Left ventricle myocardium inferior (tissue), 1 donor: ENCODE measurements around the gene STIL. TPM values are rescaled to one million over a fixed set of nuclear protein-coding genes. Genes with fewer than 3 reads are reported as not detected.

Source experiments
- DNase-seq: peaks from one replicate; pipeline ENCODE4 v3.0.0-alpha.2; 2020
- H3K27ac ChIP-seq: fragments of 200-600 bp; replicated peaks from 2 replicates; pipeline ENCODE4 v1.8.0; 2021
- H3K27me3 ChIP-seq: fragments of 200-600 bp; 2 replicates; pipeline ENCODE4 v1.8.0; 2021; ENCODE audit warnings: low read depth
- H3K36me3 ChIP-seq: fragments of 200-600 bp; 2 replicates; pipeline ENCODE4 v1.8.0; 2021
- H3K4me1 ChIP-seq: fragments of 200-600 bp; 2 replicates; pipeline ENCODE4 v1.8.0; 2021
- H3K4me3 ChIP-seq: fragments of 200-600 bp; 2 replicates; pipeline ENCODE4 v1.8.0; 2021; ENCODE audit warnings: mild to moderate bottlenecking, moderate library complexity
- H3K9me3 ChIP-seq: fragments of 200-600 bp; replicated peaks from 2 replicates; pipeline ENCODE4 v1.8.0; 2021
- intact Hi-C: fragments of 100-400 bp; cut with micrococcal nuclease; formaldehyde crosslinking; loops from one replicate; pipeline ENCODE4 v1.11.0; 2022
- total RNA-seq: library from RNA; stranded (reverse); fragmentation: NEBNext Ultra II Directional; extraction: Animal tissue kit (Norgen Biotek cat#: 25700); gene quantifications from one replicate; pipeline ENCODE4 v1.2.1, GENCODE V29; 2021
- TF ChIP-seq, protein P1 (sequence below): fragments of 200-600 bp; IDR thresholded peaks from 2 replicates; pipeline ENCODE4 v1.8.0; 2021; ENCODE audit warnings: antibody characterized with exemption, mild to moderate bottlenecking, borderline replicate concordance
- donor health status: DM: no; HTN: yes; CAD: no; lungs with severe emphysema.

Gene STIL
- total RNA-seq, 1 donor from 2014 or later = 0.58 TPM

DNA sequence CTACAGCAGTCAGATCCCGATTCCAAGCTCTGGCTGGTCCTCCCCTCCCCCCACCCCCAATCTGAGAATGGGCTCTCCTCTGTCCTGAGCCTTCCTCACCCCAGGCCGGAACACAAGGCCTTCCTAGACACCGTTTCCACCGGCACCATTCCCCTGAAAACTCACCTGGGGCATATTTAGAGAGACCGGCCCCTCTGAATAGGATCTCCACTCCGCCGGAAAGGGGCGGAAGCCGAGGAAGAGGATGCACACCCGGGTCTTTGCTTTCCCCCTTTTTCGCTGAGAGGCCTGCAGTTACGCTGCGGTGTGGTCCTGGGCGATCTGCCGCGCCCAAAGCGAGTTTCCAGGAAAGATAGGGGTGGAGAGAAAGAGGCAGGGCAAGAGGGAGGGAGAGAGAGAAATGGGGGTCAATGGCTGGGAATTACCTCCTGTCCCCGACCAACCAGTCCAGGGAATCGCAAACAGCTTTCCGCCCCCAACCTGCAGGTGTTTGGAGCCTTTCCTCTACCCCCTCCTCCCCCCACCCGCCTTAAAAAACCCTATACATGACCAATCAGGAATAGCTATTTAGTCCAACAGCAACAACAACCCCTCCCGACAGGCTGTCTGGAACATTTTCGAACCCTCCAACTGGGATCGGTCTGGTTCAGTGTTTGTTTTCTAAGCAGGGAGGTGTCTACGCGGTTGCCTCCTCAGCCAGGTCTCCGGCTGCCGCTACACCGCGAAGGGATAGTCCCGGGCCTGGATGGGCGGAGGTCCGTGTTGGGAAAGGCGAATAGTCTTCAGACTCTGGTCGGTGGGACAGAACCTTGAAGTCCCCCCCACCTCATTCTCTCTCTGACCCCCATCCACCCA is 84.7 kb downstream of the STIL start:
- Histone ChIP-seq H3K4me3 (peak overlapping the region; percentile 68), H3K9me3 (no peaks in the 10 kb centered on the region), H3K4me1 (peaks cover 77% of the 10 kb centered on the region), H3K36me3 (no peaks in the 10 kb centered on the region), H3K27ac (peak overlapping the region; percentile 91), H3K27me3 (peaks cover 100% of the 10 kb centered on the region)
- TF ChIP-seq, protein P1, sequence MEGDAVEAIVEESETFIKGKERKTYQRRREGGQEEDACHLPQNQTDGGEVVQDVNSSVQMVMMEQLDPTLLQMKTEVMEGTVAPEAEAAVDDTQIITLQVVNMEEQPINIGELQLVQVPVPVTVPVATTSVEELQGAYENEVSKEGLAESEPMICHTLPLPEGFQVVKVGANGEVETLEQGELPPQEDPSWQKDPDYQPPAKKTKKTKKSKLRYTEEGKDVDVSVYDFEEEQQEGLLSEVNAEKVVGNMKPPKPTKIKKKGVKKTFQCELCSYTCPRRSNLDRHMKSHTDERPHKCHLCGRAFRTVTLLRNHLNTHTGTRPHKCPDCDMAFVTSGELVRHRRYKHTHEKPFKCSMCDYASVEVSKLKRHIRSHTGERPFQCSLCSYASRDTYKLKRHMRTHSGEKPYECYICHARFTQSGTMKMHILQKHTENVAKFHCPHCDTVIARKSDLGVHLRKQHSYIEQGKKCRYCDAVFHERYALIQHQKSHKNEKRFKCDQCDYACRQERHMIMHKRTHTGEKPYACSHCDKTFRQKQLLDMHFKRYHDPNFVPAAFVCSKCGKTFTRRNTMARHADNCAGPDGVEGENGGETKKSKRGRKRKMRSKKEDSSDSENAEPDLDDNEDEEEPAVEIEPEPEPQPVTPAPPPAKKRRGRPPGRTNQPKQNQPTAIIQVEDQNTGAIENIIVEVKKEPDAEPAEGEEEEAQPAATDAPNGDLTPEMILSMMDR = no peak
- intact Hi-C loops = no loop called here
- DNase-seq = no peak

DNA sequence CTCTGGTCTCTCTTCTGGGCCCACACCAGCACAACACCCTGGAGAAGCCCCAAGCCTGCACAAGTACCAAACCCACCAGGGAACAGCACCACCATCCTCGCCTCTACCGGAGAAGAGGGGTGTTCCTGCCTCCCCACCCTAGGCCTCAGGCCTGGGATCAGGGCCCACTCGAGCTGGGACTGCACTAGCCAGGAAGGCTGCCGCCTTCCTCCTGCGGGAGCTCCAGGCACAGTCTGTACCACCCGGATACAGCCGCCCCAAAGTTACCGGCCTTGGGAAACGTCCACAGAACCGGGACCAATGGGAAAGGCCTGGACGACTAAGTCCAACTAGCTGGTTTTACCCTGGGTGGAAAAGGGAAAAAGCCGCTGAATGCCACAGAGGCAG is 85.3 kb downstream of the STIL start:
- peak overlapping the region; percentile 68 for H3K4me3 ChIP-seq
- TF ChIP-seq, protein P1 = no peak
- H3K36me3 ChIP-seq = no peaks in the 10 kb centered on the region
- H3K9me3 ChIP-seq = no peaks in the 10 kb centered on the region
- DNase-seq = peak; percentile 36
- H3K27ac ChIP-seq = peak overlapping the region; percentile 91
- H3K4me1 ChIP-seq = peaks cover 77% of the 10 kb centered on the region
- intact Hi-C loops = no loop called here
- H3K27me3 ChIP-seq = peaks cover 100% of the 10 kb centered on the region

DNA sequence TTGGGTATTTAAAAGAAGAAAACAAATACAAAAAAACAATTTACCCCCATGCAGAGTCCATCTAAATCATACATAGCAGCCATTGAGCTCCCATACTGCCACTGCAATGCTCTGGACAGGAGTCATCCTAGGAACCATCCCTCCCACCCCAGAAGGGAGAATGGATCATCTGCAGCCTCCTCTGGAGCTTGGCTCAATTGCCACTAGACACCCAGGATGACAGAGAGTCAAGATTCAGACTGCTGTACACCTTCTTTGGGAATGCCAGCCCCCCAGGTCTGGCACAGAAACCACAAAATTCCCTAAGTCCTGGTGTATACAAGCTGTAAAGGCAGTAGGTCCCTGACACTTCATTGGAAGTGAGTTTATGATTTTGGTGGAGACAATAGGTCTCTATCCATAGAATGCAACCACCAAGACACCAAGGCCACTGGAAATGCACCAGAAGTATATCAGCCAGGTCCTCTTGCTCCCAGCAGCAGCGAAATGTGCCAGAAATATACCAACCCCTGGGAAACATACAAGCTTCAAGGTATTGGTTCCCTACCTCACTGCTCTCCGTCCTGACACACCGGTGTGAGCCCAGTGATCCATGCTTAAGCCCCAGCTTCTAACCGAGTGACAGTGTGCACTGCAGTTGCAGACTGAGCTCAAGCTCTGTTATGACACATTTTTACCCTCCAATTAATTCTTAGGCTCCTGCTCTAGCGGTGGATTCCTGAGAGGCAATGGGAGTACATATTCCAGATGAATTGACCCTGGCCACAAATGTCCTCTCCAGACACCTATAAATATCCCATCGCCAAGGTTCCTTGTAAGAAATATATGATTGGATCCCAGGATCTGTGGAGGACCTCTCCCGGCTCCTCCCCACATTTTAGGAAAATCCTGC is 86.4 kb downstream of the STIL start:
- Histone ChIP-seq H3K4me1 (peaks cover 77% of the 10 kb centered on the region), H3K27ac (peak overlapping the region; percentile 91), H3K4me3 (peak overlapping the region; percentile 68), H3K9me3 (no peaks in the 10 kb centered on the region), H3K27me3 (peaks cover 100% of the 10 kb centered on the region), H3K36me3 (no peaks in the 10 kb centered on the region)
- intact Hi-C loops = no loop called here
- DNase-seq = no peak
- TF ChIP-seq, protein P1 = no peak

DNA sequence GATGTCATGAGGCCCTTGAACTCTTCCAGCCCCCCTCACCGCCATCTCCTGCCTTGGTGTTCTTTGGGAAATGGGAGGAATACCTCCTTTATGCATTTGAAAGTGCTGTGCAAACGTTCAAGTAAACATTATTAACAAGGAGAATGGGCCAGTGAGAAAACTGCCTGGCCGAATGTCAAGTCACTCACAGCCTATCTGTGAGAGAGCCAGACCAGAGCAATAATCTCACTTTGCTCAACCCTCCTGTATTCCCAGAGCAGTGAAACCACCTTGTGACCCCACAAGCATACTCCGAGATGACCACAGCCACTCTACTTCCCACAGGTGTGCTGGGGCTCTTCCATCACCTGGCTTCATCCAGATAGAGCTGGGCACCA is 87.1 kb downstream of the STIL start:
- intact Hi-C loops = no loop called here
- Histone ChIP-seq H3K27ac (peak overlapping the region; percentile 44), H3K27me3 (peaks cover 100% of the 10 kb centered on the region), H3K4me3 (peak overlapping the region; percentile 61), H3K4me1 (peaks cover 70% of the 10 kb centered on the region), H3K9me3 (no peaks in the 10 kb centered on the region), H3K36me3 (no peaks in the 10 kb centered on the region)
- no peak for DNase-seq
- TF ChIP-seq, protein P1 = no peak

DNA sequence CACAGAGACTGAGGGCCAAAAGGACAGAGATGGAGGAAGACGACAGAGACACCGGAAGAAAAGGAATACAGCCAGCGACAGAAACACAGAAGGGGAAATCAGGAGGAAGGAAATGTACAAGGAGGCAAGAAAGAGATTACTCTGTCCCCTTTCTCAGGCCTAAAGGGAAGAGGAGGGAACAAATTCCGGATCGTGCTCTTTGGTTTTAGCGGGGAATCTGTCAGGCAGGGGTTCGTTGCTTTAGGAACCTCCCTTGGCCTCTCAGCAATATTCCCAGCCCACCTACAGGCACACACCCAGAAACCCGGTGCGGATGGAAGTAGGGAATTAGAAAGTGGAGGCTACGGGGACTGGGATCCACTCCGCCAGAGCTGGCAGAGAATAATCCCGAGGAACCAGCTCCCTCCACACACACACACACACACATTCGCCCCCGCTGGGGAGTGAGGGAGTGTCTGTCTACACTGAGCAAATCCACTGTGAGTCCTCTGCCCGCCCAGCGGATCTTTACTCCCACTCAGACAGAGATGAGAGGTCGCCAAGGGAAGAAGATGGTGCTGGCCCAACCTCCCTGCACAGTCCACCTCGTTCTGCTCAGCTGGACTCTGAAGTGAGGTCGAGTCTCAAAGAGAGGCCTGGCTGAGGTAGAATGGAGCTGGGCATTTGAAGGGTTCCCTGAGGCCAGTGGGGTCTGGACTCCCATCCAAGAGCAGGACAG is 87.7 kb downstream of the STIL start:
- no peak for DNase-seq
- H3K36me3 ChIP-seq = no peaks in the 10 kb centered on the region
- intact Hi-C loops = no loop called here
- peaks cover 100% of the 10 kb centered on the region for H3K27me3 ChIP-seq
- peak overlapping the region; percentile 44 for H3K27ac ChIP-seq
- H3K9me3 ChIP-seq = no peaks in the 10 kb centered on the region
- TF ChIP-seq, protein P1 = no peak
- peaks cover 65% of the 10 kb centered on the region for H3K4me1 ChIP-seq
- peak overlapping the region; percentile 61 for H3K4me3 ChIP-seq
